Prostate gland (tissue), 2 donors: ENCODE measurements around the gene AFP.

Experiments
- CTCF ChIP-seq, 4 experiments: fragments of 200-600 bp in 2 of 4; fragments of 450-650 bp in 2 of 4; sonication (generic) in 2 of 4; IDR thresholded peaks; 1 replicate in 3 of 4; 2 replicates in 1 of 4; pipeline ENCODE4 v1.5.1; 2016 to 2019; ENCODE audit warnings: antibody characterized with exemption in 4 of 4, mild to moderate bottlenecking in 2 of 4, moderate library complexity in 2 of 4
- POLR2A ChIP-seq: fragments of 450-650 bp; IDR thresholded peaks from one replicate; pipeline ENCODE4 v1.6.1; 2016; ENCODE audit warnings: antibody characterized with exemption, mild to moderate bottlenecking

- no peak for TF ChIP-seq CTCF (IDR thresholded peaks at IDR 0.05)
- no peak for TF ChIP-seq POLR2A
Measured at GRCh38 chr4:73387552-73387951, 48.5 kb upstream of the AFP start.
